Keratinocyte (primary cell): ENCODE results near the gene KTI12. TPM values are rescaled to one million over a fixed set of nuclear protein-coding genes. Genes with fewer than 3 reads are reported as not detected.

Experiments
- DNase-seq: peaks from one replicate; pipeline ENCODE4 v3.0.0-alpha.2; 2011; ENCODE audit warnings: low read depth, missing footprints, low spot score
- FAIRE-seq: peaks from 2 replicates; lab custom pipeline; 2011; peaks lifted over from hg19 to GRCh38; lab: Jason Lieb, UNC
- H2AFZ ChIP-seq: 2 replicates; pipeline ENCODE4 v1.6.0; 2012; ENCODE audit warnings: low read length, control low read depth, inconsistent platforms; ENCODE audit not compliant: control insufficient read depth
- H3K27ac ChIP-seq: 2 replicates; pipeline ENCODE4 v1.5.1; 2011; ENCODE audit warnings: low read length; ENCODE audit not compliant: control insufficient read depth, insufficient read depth
- H3K27me3 ChIP-seq: 3 replicates; pipeline ENCODE4 v1.6.0; 2011; ENCODE audit warnings: low read length; ENCODE audit not compliant: control insufficient read depth, insufficient read depth; ENCODE audit errors: extremely low read depth
- H3K36me3 ChIP-seq, 2 experiments: 2 replicates in 1 of 2; 3 replicates in 1 of 2; pipeline ENCODE4 v1.5.1; 2011; ENCODE audit warnings: low read length in 2 of 2, mild to moderate bottlenecking in 1 of 2; ENCODE audit not compliant: control insufficient read depth in 2 of 2, insufficient read depth in 2 of 2; ENCODE audit errors: extremely low read depth in 1 of 2
- H3K4me1 ChIP-seq: 3 replicates; pipeline ENCODE4 v1.5.1; 2011; ENCODE audit warnings: low read length; ENCODE audit not compliant: control insufficient read depth, insufficient read depth; ENCODE audit errors: extremely low read depth
- H3K4me2 ChIP-seq: 3 replicates; pipeline ENCODE4 v1.6.0; 2011; ENCODE audit warnings: low read depth, low read length; ENCODE audit not compliant: control insufficient read depth, insufficient read depth; ENCODE audit errors: extremely low read depth
- H3K4me3 ChIP-seq, 3 experiments: fragments of 200-600 bp in 1 of 3; sonication (generic) in 1 of 3; 2 replicates in 2 of 3; 3 replicates in 1 of 3; pipeline ENCODE4 v1.5.1; 2011 to 2016; ENCODE audit warnings: low read length in 3 of 3, mild to moderate bottlenecking in 3 of 3, control low read depth in 2 of 3, inconsistent platforms in 1 of 3, low read depth in 1 of 3, mixed read lengths in 1 of 3, mixed run types in 1 of 3, moderate library complexity in 1 of 3; ENCODE audit not compliant: control insufficient read depth in 2 of 3, insufficient read depth in 2 of 3; ENCODE audit errors: extremely low read depth in 1 of 3
- H3K79me2 ChIP-seq: 2 replicates; pipeline ENCODE4 v1.6.0; 2012; ENCODE audit warnings: low read length; ENCODE audit not compliant: control insufficient read depth, insufficient read depth
- H3K9ac ChIP-seq: 3 replicates; pipeline ENCODE4 v1.6.0; 2011; ENCODE audit warnings: low read length; ENCODE audit not compliant: control insufficient read depth, insufficient read depth; ENCODE audit errors: extremely low read depth
- H3K9me1 ChIP-seq: 3 replicates; pipeline ENCODE4 v1.6.0; 2011; ENCODE audit warnings: low read length; ENCODE audit not compliant: control insufficient read depth, insufficient read depth; ENCODE audit errors: extremely low read depth
- H3K9me3 ChIP-seq: 2 replicates; pipeline ENCODE4 v1.5.1; 2012; ENCODE audit warnings: low read depth, low read length; ENCODE audit not compliant: control insufficient read depth
- H4K20me1 ChIP-seq: 3 replicates; pipeline ENCODE4 v1.6.0; 2011; ENCODE audit warnings: low read length; ENCODE audit not compliant: control insufficient read depth, insufficient read depth; ENCODE audit errors: extremely low read depth
- CTCF ChIP-seq, 3 experiments: IDR thresholded peaks in 1 of 3; conservative IDR thresholded peaks in 1 of 3; optimal IDR thresholded peaks in 1 of 3; 2 replicates in 2 of 3; 3 replicates in 1 of 3; pipeline versions ENCODE3 to v1.5.1; 2011; ENCODE audit warnings: low read length in 3 of 3, mild to moderate bottlenecking in 3 of 3, moderate library complexity in 2 of 3, control low read depth in 1 of 3, inconsistent platforms in 1 of 3; ENCODE audit not compliant: insufficient read depth in 2 of 3; ENCODE audit errors: extremely low read depth in 1 of 3
- EZH2 ChIP-seq: IDR thresholded peaks from one replicate; pipeline ENCODE4 v1.6.1; 2012; ENCODE audit warnings: inconsistent platforms, mild to moderate bottlenecking, low read length, moderate library complexity
- dilution Hi-C: fragments of 300-500 bp; cut with MboI; formaldehyde crosslinking; loops from one replicate; pipeline ENCODE4 v1.7.0; 2020; ENCODE audit warnings: low sequenced_read_pairs; ENCODE audit not compliant: extremely low pct_ligation_motif_present
- polyA plus RNA-seq, 5 experiments: library from polyadenylated mRNA; depleted of rRNA in 3 of 5; stranded (reverse) in 3 of 5; stranded (forward) in 1 of 5; unstranded in 1 of 5; fragments of >200 nt; gene quantifications; 1 replicate in 1 of 5; 2 replicates in 3 of 5; 3 replicates in 1 of 5; pipeline versions ENCODE4 v1.2.1 to v1.2.3, GENCODE V29; 2011 to 2012; ENCODE audit warnings: missing spikeins in 2 of 5, low read depth in 1 of 5, low replicate concordance in 1 of 5

Gene KTI12
- polyA plus RNA-seq, 1 donor (not counting 4 experiments of a cell fraction or from before 2014, with no cell fraction given) = 8.1 TPM

- Histone ChIP-seq H4K20me1 (no peaks in the 10 kb centered on the region), H3K9me1 (no peaks in the 10 kb centered on the region)
- FAIRE-seq = no peak
Observed at GRCh38 chr1:52003877-52004276, 29.7 kb downstream of the KTI12 start.

GRCh38 chr1:52002038-52002917 lies 31.3 kb downstream of the KTI12 start:
- DNase-seq = peak; percentile 78
- Histone ChIP-seq H3K27me3 (no peaks in the 10 kb centered on the region), H3K79me2 (no peaks in the 10 kb centered on the region), H3K9ac (no peak overlapping the region), H3K4me3 (no peak overlapping the region), H3K36me3 (no peaks in the 10 kb centered on the region), H3K27ac (no peak overlapping the region), H3K9me3 (no peaks in the 10 kb centered on the region), H4K20me1 (no peaks in the 10 kb centered on the region), H3K4me1 (peaks cover 22% of the 10 kb centered on the region), H3K4me2 (no peak overlapping the region), H2AFZ (no peak overlapping the region), H3K9me1 (no peaks in the 10 kb centered on the region)
- dilution Hi-C loops = no loop called here
- FAIRE-seq = peak; percentile 85
- TF ChIP-seq EZH2 = no peak
- peak; percentile 80 to 97 (median 97) for TF ChIP-seq CTCF (optimal IDR thresholded peaks at IDR 0.05 in 1 of 3, IDR thresholded peaks at IDR 0.05 in 1 of 3, conservative IDR thresholded peaks at IDR 0.05 in 1 of 3; ENCODE audit: extremely low read depth in 1 of 3, insufficient read depth in 2 of 3, low read length in 3 of 3)

More at GRCh38 chr1:52003877-52004276, 29.7 kb downstream of the KTI12 start:
- Histone ChIP-seq H3K27ac (no peak overlapping the region), H3K9me3 (no peaks in the 10 kb centered on the region), H3K79me2 (no peaks in the 10 kb centered on the region), H3K4me3 (no peak overlapping the region), H3K27me3 (no peaks in the 10 kb centered on the region), H2AFZ (no peak overlapping the region), H3K36me3 (no peaks in the 10 kb centered on the region), H3K9ac (no peak overlapping the region), H3K4me2 (no peak overlapping the region), H3K4me1 (peaks cover 19% of the 10 kb centered on the region)
- TF ChIP-seq CTCF (optimal IDR thresholded peaks at IDR 0.05 in 1 of 3, IDR thresholded peaks at IDR 0.05 in 1 of 3, conservative IDR thresholded peaks at IDR 0.05 in 1 of 3; ENCODE audit: extremely low read depth in 1 of 3, insufficient read depth in 2 of 3, low read length in 3 of 3) = no peak
- no peak for DNase-seq
- dilution Hi-C loops = no loop called here
